ENCODE results near the gene BZW2. TPM values are rescaled to one million over a fixed set of nuclear protein-coding genes. Genes with fewer than 3 reads are reported as not detected.
"Not testable (repeated sequence)": the region's sequence is repeated elsewhere in the genome, so short reads cannot be mapped to it uniquely, and the experiment has no call there.

Gene BZW2
- total RNA-seq, 1 donor from 2014 or later: 126 TPM

GRCh38 chr7:16677978-16678494, 32.1 kb downstream of the BZW2 start:
- no peak for DNase-seq (ENCODE audit: low spot score)
- Histone ChIP-seq H3K4me2 (no peak overlapping the region), H3F3A (ENCODE audit: low read depth) (no peaks in the 10 kb centered on the region), H3K36me3 (peaks cover 18% of the 10 kb centered on the region), H4K20me1 (ENCODE audit: low read depth) (no peaks in the 10 kb centered on the region), H3K4me1 (no peaks in the 10 kb centered on the region), H3K27ac (no peak overlapping the region), H3K27me3 (no peaks in the 10 kb centered on the region), H3K9me3 (ENCODE audit: low read depth) (no peaks in the 10 kb centered on the region), H3K9ac (no peak overlapping the region), H3K79me2 (ENCODE audit: low read depth) (peaks cover 9% of the 10 kb centered on the region), H2AFZ (replicated peaks) (no peak overlapping the region), H3K4me3 (no peak overlapping the region)
- Mint-ChIP-seq H3K4me3 (no peak overlapping the region), H3K4me1 (no peaks in the 10 kb centered on the region), H3K27ac (no peak overlapping the region), H3K36me3 (peaks cover 38% of the 10 kb centered on the region), H3K27me3 (ENCODE audit: insufficient read depth, low read depth) (no peaks in the 10 kb centered on the region), H3K9me3 (peaks cover 4% of the 10 kb centered on the region)
- TF ChIP-seq EZH2phosphoT487 (IDR thresholded peaks at IDR 0.05) (no peak), CTCF (IDR thresholded peaks at IDR 0.05) (no peak), EZH2 (IDR thresholded peaks at IDR 0.05) (no peak)

GRCh38 chr7:16678645-16679566, 32.9 kb downstream of the BZW2 start:
- H3K36me3 ChIP-seq: peaks cover 18% of the 10 kb centered on the region
- H3K27me3 Mint-ChIP-seq (ENCODE audit: insufficient read depth, low read depth); H3K4me1 ChIP-seq; H3F3A ChIP-seq (ENCODE audit: low read depth); H3K9me3 ChIP-seq (ENCODE audit: low read depth); H3K79me2 ChIP-seq (ENCODE audit: low read depth); DNase-seq (ENCODE audit: low spot score); H3K27ac ChIP-seq; H3K9me3 Mint-ChIP-seq; H3K4me2 ChIP-seq; H3K9ac ChIP-seq; H3K4me1 Mint-ChIP-seq; H3K27me3 ChIP-seq; H3K4me3 Mint-ChIP-seq; H4K20me1 ChIP-seq (ENCODE audit: low read depth); H3K4me3 ChIP-seq; H3K27ac Mint-ChIP-seq; H2AFZ ChIP-seq (replicated peaks): not testable (repeated sequence)
- peaks cover 39% of the 10 kb centered on the region for H3K36me3 Mint-ChIP-seq

- no peak overlapping the region for H3K27ac ChIP-seq
- H3K27me3 ChIP-seq: no peaks in the 10 kb centered on the region
- no peak overlapping the region for H3K9ac ChIP-seq
- no peak overlapping the region for H3K4me3 ChIP-seq
- H3K4me1 Mint-ChIP-seq: peaks cover 2% of the 10 kb centered on the region
- H3K4me2 ChIP-seq: no peak overlapping the region
- no peaks in the 10 kb centered on the region for H3K27me3 Mint-ChIP-seq (ENCODE audit: insufficient read depth, low read depth)
- no peaks in the 10 kb centered on the region for H3F3A ChIP-seq (ENCODE audit: low read depth)
- H3K4me3 Mint-ChIP-seq: no peak overlapping the region
- H3K27ac Mint-ChIP-seq: no peak overlapping the region
- no peaks in the 10 kb centered on the region for H3K9me3 ChIP-seq (ENCODE audit: low read depth)
- H4K20me1 ChIP-seq (ENCODE audit: low read depth): no peaks in the 10 kb centered on the region
- H3K9me3 Mint-ChIP-seq: no peaks in the 10 kb centered on the region
- H3K4me1 ChIP-seq: no peaks in the 10 kb centered on the region
- H2AFZ ChIP-seq (replicated peaks): no peak overlapping the region
- no peaks in the 10 kb centered on the region for H3K79me2 ChIP-seq (ENCODE audit: low read depth)
- H3K36me3 Mint-ChIP-seq: peaks cover 44% of the 10 kb centered on the region
- no peak for TF ChIP-seq EZH2 (IDR thresholded peaks at IDR 0.05)
- no peak for TF ChIP-seq EZH2phosphoT487 (IDR thresholded peaks at IDR 0.05)
- TF ChIP-seq CTCF (IDR thresholded peaks at IDR 0.05): no peak
- H3K36me3 ChIP-seq: peaks cover 10% of the 10 kb centered on the region
- DNase-seq (ENCODE audit: low spot score): no peak
Observed at GRCh38 chr7:16684935-16685334, 39.0 kb downstream of the BZW2 start.

GRCh38 chr7:16685535-16685934, 39.6 kb downstream of the BZW2 start:
- no peak overlapping the region for H2AFZ ChIP-seq (replicated peaks)
- H3K4me3 ChIP-seq: no peak overlapping the region
- no peaks in the 10 kb centered on the region for H3K9me3 ChIP-seq (ENCODE audit: low read depth)
- DNase-seq (ENCODE audit: low spot score): no peak
- peaks cover 41% of the 10 kb centered on the region for H3K36me3 Mint-ChIP-seq
- H3K79me2 ChIP-seq (ENCODE audit: low read depth): no peaks in the 10 kb centered on the region
- no peaks in the 10 kb centered on the region for H3K9me3 Mint-ChIP-seq
- no peaks in the 10 kb centered on the region for H3F3A ChIP-seq (ENCODE audit: low read depth)
- H3K4me1 ChIP-seq: no peaks in the 10 kb centered on the region
- H4K20me1 ChIP-seq (ENCODE audit: low read depth): no peaks in the 10 kb centered on the region
- H3K27me3 Mint-ChIP-seq (ENCODE audit: insufficient read depth, low read depth): no peaks in the 10 kb centered on the region
- no peaks in the 10 kb centered on the region for H3K27me3 ChIP-seq
- no peak overlapping the region for H3K27ac ChIP-seq
- TF ChIP-seq EZH2 (IDR thresholded peaks at IDR 0.05) (no peak), CTCF (IDR thresholded peaks at IDR 0.05) (no peak), EZH2phosphoT487 (IDR thresholded peaks at IDR 0.05) (no peak)
- H3K36me3 ChIP-seq: peaks cover 13% of the 10 kb centered on the region
- no peak overlapping the region for H3K4me3 Mint-ChIP-seq
- no peak overlapping the region for H3K27ac Mint-ChIP-seq
- no peak overlapping the region for H3K9ac ChIP-seq
- H3K4me1 Mint-ChIP-seq: peaks cover 2% of the 10 kb centered on the region
- H3K4me2 ChIP-seq: no peak overlapping the region
